Airway epithelial cell (primary cell): Measurements from ENCODE around the gene LTA. TPM values are rescaled to one million over a fixed set of nuclear protein-coding genes. Genes with fewer than 3 reads are reported as not detected.

Experiments used
- total RNA-seq: library from RNA; depleted of rRNA; stranded (reverse); fragments of >200 nt; gene quantifications from 2 replicates; pipeline ENCODE4 v1.2.3, GENCODE V29; 2015

LTA gene
- total RNA-seq = not detected in 2 replicates

GRCh38 chr6:31572041-31572911 lies at the start of gene LTA:
LTA (plus strand) TSS chr6:31572289; CDS start chr6:31572743, 454 bp downstream.

DNA sequence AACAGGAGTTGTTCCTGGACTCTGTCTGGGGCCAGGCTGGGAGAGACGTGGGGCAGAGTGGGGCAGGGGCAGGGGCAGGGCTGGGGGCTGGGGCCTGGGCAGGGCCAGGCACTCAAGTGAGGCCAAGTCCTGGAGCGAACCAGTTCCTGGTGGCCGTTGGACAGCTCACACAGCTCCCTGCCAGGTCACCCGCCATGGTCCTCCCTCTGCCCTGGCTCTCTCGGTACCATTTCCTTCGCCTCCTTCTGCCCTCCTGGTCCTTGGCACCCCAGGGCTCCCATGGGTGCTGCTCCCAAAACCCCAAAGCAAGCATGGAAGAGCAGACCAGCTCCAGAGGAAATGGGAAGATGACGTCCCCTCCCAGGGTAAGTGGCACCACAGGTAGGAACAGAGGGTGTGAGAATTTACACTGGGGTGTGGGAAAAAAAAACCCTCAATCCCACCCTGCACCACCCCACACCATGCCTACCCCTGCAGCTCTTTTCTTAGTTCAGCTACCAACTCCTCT lies 43.2 kb upstream of the LTA start, which contains the start of gene MCCD1:
Gene MCCD1, plus strand, starts transcription at position 142 of the 508 bp plus-strand sequence. Its CDS starts 53 bp downstream, at position 195.

GRCh38 chr6:31541658-31542521 lies 30.2 kb upstream of the LTA start, which contains the start of gene DDX39B:
DDX39B (minus strand) TSS chr6:31542003; CDS start chr6:31540532, 1,471 bp downstream.

DNA sequence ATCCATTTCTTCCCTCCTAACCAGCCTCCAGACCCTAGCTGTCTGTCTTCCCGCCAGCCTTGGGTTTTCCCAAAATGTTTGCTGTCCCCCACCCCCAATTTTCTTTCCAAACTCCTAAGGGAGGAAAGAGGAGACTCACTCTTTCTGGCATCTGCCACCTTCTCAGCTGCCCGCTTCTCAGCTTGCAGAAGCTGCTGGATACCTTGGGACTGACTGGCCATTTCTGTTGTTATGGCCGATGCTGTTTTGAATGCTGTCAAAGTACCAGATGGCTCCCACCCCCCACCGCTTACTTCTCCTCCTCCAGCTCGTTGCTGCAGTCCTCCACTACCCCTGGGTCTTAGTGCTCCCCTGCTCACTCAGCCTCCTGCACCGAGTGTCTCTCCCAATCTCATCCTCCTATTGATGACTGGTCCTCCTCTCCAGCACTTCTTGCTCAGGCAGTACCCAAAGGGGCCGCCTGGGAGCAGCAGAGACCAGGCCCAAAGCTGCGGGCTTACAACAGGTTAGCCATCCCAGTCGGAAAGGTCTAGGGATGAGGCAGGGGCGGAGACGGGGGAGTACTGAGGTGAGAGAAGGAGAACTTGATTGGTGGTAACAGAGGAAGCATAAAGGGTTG lies 25.6 kb upstream of the LTA start, which contains the start of gene ATP6V1G2:
Gene ATP6V1G2, minus strand, starts transcription at position 270 of the 619 bp plus-strand sequence. Its CDS starts 49 bp downstream, at position 221.

GRCh38 chr6:31546958-31547726 lies 24.9 kb upstream of the LTA start, which contains the start of gene NFKBIL1:
NFKBIL1 (plus strand) TSS chr6:31547608; CDS start chr6:31547695, 87 bp downstream.

DNA sequence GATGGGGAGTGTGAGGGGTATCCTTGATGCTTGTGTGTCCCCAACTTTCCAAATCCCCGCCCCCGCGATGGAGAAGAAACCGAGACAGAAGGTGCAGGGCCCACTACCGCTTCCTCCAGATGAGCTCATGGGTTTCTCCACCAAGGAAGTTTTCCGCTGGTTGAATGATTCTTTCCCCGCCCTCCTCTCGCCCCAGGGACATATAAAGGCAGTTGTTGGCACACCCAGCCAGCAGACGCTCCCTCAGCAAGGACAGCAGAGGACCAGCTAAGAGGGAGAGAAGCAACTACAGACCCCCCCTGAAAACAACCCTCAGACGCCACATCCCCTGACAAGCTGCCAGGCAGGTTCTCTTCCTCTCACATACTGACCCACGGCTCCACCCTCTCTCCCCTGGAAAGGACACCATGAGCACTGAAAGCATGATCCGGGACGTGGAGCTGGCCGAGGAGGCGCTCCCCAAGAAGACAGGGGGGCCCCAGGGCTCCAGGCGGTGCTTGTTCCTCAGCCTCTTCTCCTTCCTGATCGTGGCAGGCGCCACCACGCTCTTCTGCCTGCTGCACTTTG lies 3.3 kb downstream of the LTA start, which contains the start of gene TNF:
Gene TNF, plus strand, starts transcription at position 231 of the 567 bp plus-strand sequence. Its CDS starts 177 bp downstream, at position 408.

GRCh38 chr6:31582230-31582643 lies 10.1 kb downstream of the LTA start, which contains the start of gene LTB:
LTB (minus strand) TSS chr6:31582424; CDS start chr6:31582417, 7 bp downstream.

GRCh38 chr6:31586008-31586407 lies 13.9 kb downstream of the LTA start, which contains the start of gene LST1:
LST1 (plus strand) TSS chr6:31586277; CDS start chr6:31587300, 1,023 bp downstream.

DNA sequence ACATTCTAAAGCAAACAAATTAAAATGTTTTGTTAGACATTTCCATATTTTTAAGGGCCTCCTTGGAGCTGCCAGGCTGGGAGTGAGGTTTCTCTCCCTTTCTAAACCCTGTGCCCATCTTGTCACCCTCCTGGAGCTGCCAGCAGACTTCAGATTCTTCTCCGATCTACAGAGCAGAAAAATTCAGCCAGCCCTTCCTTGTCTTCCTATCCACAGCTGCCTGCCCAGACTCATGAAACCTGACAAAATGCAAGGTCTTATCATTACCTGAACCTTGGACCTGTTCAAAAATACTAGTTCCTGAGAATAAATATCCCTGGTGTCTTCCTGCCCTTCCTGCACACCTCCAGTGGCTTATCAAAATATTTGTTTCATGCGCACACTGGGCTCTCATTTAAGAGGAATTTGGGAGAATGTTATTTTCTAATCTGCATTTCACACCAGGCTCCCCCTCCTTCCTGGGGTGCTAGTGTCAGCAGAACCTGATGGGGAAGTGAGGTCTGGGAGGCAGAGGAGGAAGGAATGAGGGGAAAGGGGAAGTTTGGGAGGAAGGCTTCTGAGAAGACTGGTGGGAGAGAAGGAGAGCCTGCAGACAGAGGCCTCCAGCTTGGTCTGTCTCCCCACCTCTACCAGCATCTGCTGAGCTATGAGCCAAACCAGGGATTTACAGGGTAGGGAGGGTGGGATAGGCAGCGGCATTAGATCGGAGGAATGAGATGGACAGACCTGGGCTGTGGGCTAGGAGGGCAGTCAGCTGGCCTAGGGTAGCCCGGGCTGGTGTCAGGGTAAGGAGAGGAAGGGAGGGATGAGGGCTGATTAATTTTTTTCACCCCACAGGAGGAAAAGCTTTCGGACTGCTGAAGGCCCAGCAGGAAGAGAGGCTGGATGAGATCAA lies 42.8 kb downstream of the LTA start, which contains the start of gene AIF1:
Gene AIF1, plus strand, starts transcription at position 551 of the 895 bp plus-strand sequence. Its CDS starts 96 bp downstream, at position 647.

GRCh38 chr6:31620586-31621319 lies 48.7 kb downstream of the LTA start, which contains the start of gene PRRC2A:
PRRC2A (plus strand) TSS chr6:31620715; CDS start chr6:31622790, 2,075 bp downstream.

Other genes with a start within 250 kb of the LTA start
- gene HLA-B, start 215.1 kb upstream of the LTA start, total RNA-seq = 8.4 and 10.9 TPM in 2 replicates
- gene MICA, start 168.7 kb upstream of the LTA start, total RNA-seq = 28.6 and 29.3 TPM in 2 replicates
- gene MICB, start 74.1 kb upstream of the LTA start, total RNA-seq = 5.2 and 9.3 TPM in 2 replicates
- gene MCCD1, start 43.3 kb upstream of the LTA start, total RNA-seq = not detected in 2 replicates
- gene DDX39B, start 30.3 kb upstream of the LTA start, total RNA-seq = 291 and 399 TPM in 2 replicates
- 0.19 and 0.28 TPM in 2 replicates for gene ATP6V1G2, start 25.7 kb upstream of the LTA start, total RNA-seq
- gene NFKBIL1, start 24.7 kb upstream of the LTA start, total RNA-seq = 16.3 and 17.6 TPM in 2 replicates
- 0.23 and 0.28 TPM in 2 replicates for gene TNF, start 3.3 kb downstream of the LTA start, total RNA-seq
- gene LTB, start 10.1 kb downstream of the LTA start, total RNA-seq = 0.85 and 1.5 TPM in 2 replicates
- gene LST1, start 14.0 kb downstream of the LTA start, total RNA-seq = not detected in 2 replicates
- not detected in 2 replicates for gene NCR3, start 20.7 kb downstream of the LTA start, total RNA-seq
- gene AIF1, start 42.9 kb downstream of the LTA start, total RNA-seq = not detected in 2 replicates
- gene PRRC2A, start 48.4 kb downstream of the LTA start, total RNA-seq = 63.4 and 119 TPM in 2 replicates
- gene BAG6, start 80.4 kb downstream of the LTA start, total RNA-seq = 200 and 272 TPM in 2 replicates
- gene APOM, start 83.6 kb downstream of the LTA start, total RNA-seq = 2.3 and 3.9 TPM in 2 replicates
- 17.0 and 18.1 TPM in 2 replicates for gene C6orf47, start 88.5 kb downstream of the LTA start, total RNA-seq
- gene GPANK1, start 92.7 kb downstream of the LTA start, total RNA-seq = 14.5 and 14.7 TPM in 2 replicates
- gene CSNK2B, start 93.8 kb downstream of the LTA start, total RNA-seq = 236 and 271 TPM in 2 replicates
- 0.60 and 2.1 TPM in 2 replicates for gene LY6G5B, start 97.7 kb downstream of the LTA start, total RNA-seq
- gene LY6G5C, start 108.8 kb downstream of the LTA start, total RNA-seq = 0.42 and 0.79 TPM in 2 replicates
- gene ABHD16A, start 131.0 kb downstream of the LTA start, total RNA-seq = 26.8 and 31.6 TPM in 2 replicates
- not detected in 2 replicates for gene LY6G6F, start 134.6 kb downstream of the LTA start, total RNA-seq
- gene LY6G6D, start 143.1 kb downstream of the LTA start, total RNA-seq = not detected in 2 replicates
- gene LY6G6C, start 149.5 kb downstream of the LTA start, total RNA-seq = 1.5 and 3.7 TPM in 2 replicates
- gene MPIG6B, start 151.1 kb downstream of the LTA start, total RNA-seq = 0.49 TPM in 1 of 2 replicates, not detected in the other
- gene DDAH2, start 157.0 kb downstream of the LTA start, total RNA-seq = 28.1 and 43.2 TPM in 2 replicates
- 445 and 657 TPM in 2 replicates for gene CLIC1, start 164.2 kb downstream of the LTA start, total RNA-seq
- gene MSH5, start 167.7 kb downstream of the LTA start, total RNA-seq = 10.5 and 12.6 TPM in 2 replicates
- 0.63 and 2.0 TPM in 2 replicates for gene SAPCD1, start 190.4 kb downstream of the LTA start, total RNA-seq
- 1.6 and 2.8 TPM in 2 replicates for gene VWA7, start 205.0 kb downstream of the LTA start, total RNA-seq
- gene VARS1, start 223.5 kb downstream of the LTA start, total RNA-seq = 109 and 115 TPM in 2 replicates
- 73.8 and 83.4 TPM in 2 replicates for gene LSM2, start 234.7 kb downstream of the LTA start, total RNA-seq
- 0.14 and 0.21 TPM in 2 replicates for gene HSPA1L, start 243.0 kb downstream of the LTA start, total RNA-seq
- 85.4 and 93.2 TPM in 2 replicates for gene HSPA1A, start 243.3 kb downstream of the LTA start, total RNA-seq